Epithelial cell of proximal tubule (primary cell): ENCODE results near the gene KCNJ14. TPM values are rescaled to one million over a fixed set of nuclear protein-coding genes. Genes with fewer than 3 reads are reported as not detected.

Experiments used
- DNase-seq: peaks from one replicate; pipeline ENCODE4 v3.0.0-alpha.2; 2011; ENCODE audit warnings: low read depth
- H3K4me3 ChIP-seq: 2 replicates; pipeline ENCODE4 v1.5.1; 2011; ENCODE audit warnings: low read depth, mild to moderate bottlenecking, low read length
- CTCF ChIP-seq: conservative IDR thresholded peaks from 2 replicates; pipeline ENCODE4 v1.5.1; 2012; ENCODE audit warnings: low read depth, mild to moderate bottlenecking, low read length
- total RNA-seq: library from RNA; depleted of rRNA; stranded (reverse); fragments of >200 nt; gene quantifications from 2 replicates; pipeline ENCODE4 v1.2.3, GENCODE V29; 2015

The KCNJ14 gene
- total RNA-seq, 1 donor from 2014 or later: 0.06 TPM

- DNase-seq: no peak
- no peak overlapping the region for H3K4me3 ChIP-seq
- TF ChIP-seq CTCF: no peak
These were observed 54.3 kb downstream of the KCNJ14 start for GRCh38 chr19:48509467-48510194.

- no peak for TF ChIP-seq CTCF
- peak overlapping the region; percentile 27 for H3K4me3 ChIP-seq
- DNase-seq: no peak
These were observed 55.3 kb downstream of the KCNJ14 start for GRCh38 chr19:48510421-48511268.

GRCh38 chr19:48511321-48511731 lies 56.0 kb downstream of the KCNJ14 start:
- H3K4me3 ChIP-seq: no peak overlapping the region
- no peak for TF ChIP-seq CTCF
- no peak for DNase-seq

- TF ChIP-seq CTCF: no peak
- H3K4me3 ChIP-seq: peak within 1 kb of the TSS; percentile 27
- no peak for DNase-seq
These were observed 56.6 kb downstream of the KCNJ14 start, which contains the start of gene LMTK3 for GRCh38 chr19:48511800-48512503. Gene LMTK3 (minus strand): TSS chr19:48511835. CDS start chr19:48511576, 259 bp downstream.

GRCh38 chr19:48512504-48513288 lies 57.3 kb downstream of the KCNJ14 start:
- peak overlapping the region; percentile 71 for H3K4me3 ChIP-seq
- no peak for TF ChIP-seq CTCF
- DNase-seq: no peak
